HEK293T (cell line): ENCODE measurements around the gene RAD51B.

Experiments used
- ARNT ChIP-seq: fragments of 450-650 bp; IDR thresholded peaks from 2 replicates; pipeline ENCODE4 v1.6.1; 2017; ENCODE audit warnings: mild to moderate bottlenecking
- BHLHE40 ChIP-seq: fragments of 450-650 bp; IDR thresholded peaks from 2 replicates; pipeline ENCODE4 v1.6.1; 2016; ENCODE audit warnings: mild to moderate bottlenecking, moderate library complexity, borderline replicate concordance
- ELF4 ChIP-seq: fragments of 450-650 bp; IDR thresholded peaks from 2 replicates; pipeline ENCODE4 v1.6.1; 2017; ENCODE audit warnings: antibody characterized with exemption
- L3MBTL2 ChIP-seq: fragments of 450-650 bp; conservative IDR thresholded peaks from 2 replicates; pipeline ENCODE4 v1.6.1; 2016; ENCODE audit warnings: mild to moderate bottlenecking
- LEF1 ChIP-seq: fragments of 450-650 bp; IDR thresholded peaks from 2 replicates; pipeline ENCODE4 v1.6.1; 2017; ENCODE audit warnings: mild to moderate bottlenecking, borderline replicate concordance
- SP1 ChIP-seq: fragments of 450-650 bp; IDR thresholded peaks from 2 replicates; pipeline ENCODE4 v1.6.1; 2017
- SUZ12 ChIP-seq: fragments of 450-650 bp; IDR thresholded peaks from 2 replicates; pipeline ENCODE4 v1.6.1; 2016; ENCODE audit warnings: mild to moderate bottlenecking
- TARDBP ChIP-seq: fragments of 450-650 bp; IDR thresholded peaks from 2 replicates; pipeline ENCODE4 v1.6.1; 2016

GRCh38 chr14:68111097-68111852 lies 291.7 kb downstream of the RAD51B start:
- TF ChIP-seq TARDBP, result no peak
- TF ChIP-seq ELF4, result no peak
- TF ChIP-seq SP1, result no peak
- no peak for TF ChIP-seq L3MBTL2
- no peak for TF ChIP-seq ARNT
- no peak for TF ChIP-seq SUZ12
- no peak for TF ChIP-seq LEF1
- no peak for TF ChIP-seq BHLHE40
